Left lung (tissue), 10 donors: ENCODE measurements around the gene GMDS. TPM values are rescaled to one million over a fixed set of nuclear protein-coding genes. Genes with fewer than 3 reads are reported as not detected.

Experiments
- ATAC-seq: fragments of 200-7000 bp; cut with Tn5 transposase; one replicate; pipeline ENCODE4 v1.9.1; 2020; ENCODE audit warnings: moderate library complexity
- DNase-seq, 4 donors: peaks; one replicate each; pipeline ENCODE4 v3.0.0-alpha.2; 2013 to 2020
- H3K27ac ChIP-seq, 2 donors: fragments of 200-600 bp; sonication (generic) in 1 of 2; one replicate each; pipeline versions ENCODE4 v1.5.0 to v1.8.0; 2020 to 2021
- H3K27me3 ChIP-seq, 2 donors: fragments of 200-600 bp; sonication (generic) in 1 of 2; one replicate each; pipeline versions ENCODE4 v1.5.0 to v1.8.0; 2020 to 2021
- H3K36me3 ChIP-seq, 2 donors: fragments of 200-600 bp; sonication (generic) in 1 of 2; one replicate each; pipeline versions ENCODE4 v1.5.0 to v1.8.0; 2020 to 2021
- H3K4me1 ChIP-seq, 2 donors: fragments of 200-600 bp; one replicate each; pipeline ENCODE4 v1.8.0; 2021
- H3K4me3 ChIP-seq, 2 donors: fragments of 200-600 bp; sonication (generic) in 1 of 2; one replicate each; pipeline versions ENCODE4 v1.5.0 to v1.8.0; 2020 to 2021; ENCODE audit warnings: mild to moderate bottlenecking in 1 of 2
- H3K9me3 ChIP-seq, 2 donors: fragments of 200-600 bp; sonication (generic) in 1 of 2; one replicate each; pipeline versions ENCODE4 v1.5.0 to v1.8.0; 2020 to 2021
- CTCF ChIP-seq, 2 donors: fragments of 200-600 bp; sonication (generic) in 1 of 2; IDR thresholded peaks; one replicate each; pipeline versions ENCODE4 v1.5.0 to v1.8.0; 2021; ENCODE audit warnings: antibody characterized with exemption in 2 of 2
- intact Hi-C, 2 donors: fragments of 100-400 bp; cut with DNase I; formaldehyde crosslinking; loops; one replicate each; pipeline versions ENCODE4 v1.11.2 to v1.14.2; 2022
- polyA plus RNA-seq, 6 donors: library from polyadenylated mRNA; unstranded; fragments of 120-200 nt; gene quantifications; one replicate each; pipeline ENCODE4 v1.2.1, GENCODE V29; 2013; ENCODE audit not compliant: insufficient read length in 6 of 6
- total RNA-seq, 2 donors: library from RNA; stranded (reverse); fragmentation: NEBNext Ultra II Directional; extraction: Animal tissue kit (Norgen Biotek cat#: 25700); gene quantifications; one replicate each; pipeline ENCODE4 v1.2.1, GENCODE V29; 2021
- donor health status: DM: no; HTN: yes; CAD: no.
- donor health status: DM: no; HTN: no; CAD: no.

The GMDS gene
- total and polyA plus RNA-seq, 8 donors, result 16.5 to 25.4 (median 21.2) TPM

- intact Hi-C loops, result no loop called here
- H3K27me3 ChIP-seq, result peaks cover 77 to 89% of the 10 kb centered on the region in 2 donors
- ATAC-seq (peak; percentile 72), DNase-seq (peak in 2 of 4 donors; percentile 40 to 81)
- peak overlapping the region; percentile 28 to 48 for H3K4me3 ChIP-seq
- H3K4me1 ChIP-seq, result peaks cover 17 to 24% of the 10 kb centered on the region in 2 donors
- H3K9me3 ChIP-seq, result no peaks in the 10 kb centered on the region
- H3K36me3 ChIP-seq, result peaks cover 0 to 6% of the 10 kb centered on the region in 2 donors
- H3K27ac ChIP-seq, result no peak overlapping the region
- TF ChIP-seq CTCF (IDR thresholded peaks at IDR 0.05), result no peak
Measured at GRCh38 chr6:1624851-1625781, 620.3 kb downstream of the GMDS start.

- Histone ChIP-seq H3K27me3 (peaks cover 86 to 98% of the 10 kb centered on the region in 2 donors), H3K9me3 (no peaks in the 10 kb centered on the region), H3K36me3 (peaks cover 0 to 6% of the 10 kb centered on the region in 2 donors), H3K27ac (no peak overlapping the region), H3K4me3 (peak overlapping the region; percentile 28 to 48), H3K4me1 (peaks cover 23 to 32% of the 10 kb centered on the region in 2 donors)
- ATAC-seq (peak; percentile 15), DNase-seq (peak in 2 of 4 donors; percentile 26 to 73)
- no peak for TF ChIP-seq CTCF (IDR thresholded peaks at IDR 0.05)
- intact Hi-C loops, result no loop called here
Measured at GRCh38 chr6:1624058-1624850, 621.2 kb downstream of the GMDS start.

GRCh38 chr6:1623769-1624057 is 621.7 kb downstream of the GMDS start:
- Histone ChIP-seq H3K36me3 (peaks cover 0 to 6% of the 10 kb centered on the region in 2 donors), H3K4me1 (peaks cover 23 to 32% of the 10 kb centered on the region in 2 donors), H3K9me3 (no peaks in the 10 kb centered on the region), H3K4me3 (no peak overlapping the region), H3K27me3 (peaks cover 86 to 100% of the 10 kb centered on the region in 2 donors), H3K27ac (no peak overlapping the region)
- no peak for ATAC-seq
- no peak for DNase-seq
- intact Hi-C loops, result no loop called here
- no peak for TF ChIP-seq CTCF (IDR thresholded peaks at IDR 0.05)

- Histone ChIP-seq H3K4me3 (no peak overlapping the region), H3K27ac (no peak overlapping the region), H3K27me3 (peaks cover 84 to 100% of the 10 kb centered on the region in 2 donors), H3K36me3 (peaks cover 0 to 6% of the 10 kb centered on the region in 2 donors), H3K4me1 (peaks cover 23 to 32% of the 10 kb centered on the region in 2 donors), H3K9me3 (no peaks in the 10 kb centered on the region)
- TF ChIP-seq CTCF (IDR thresholded peaks at IDR 0.05), result no peak
- intact Hi-C loops, result no loop called here
- no peak for DNase-seq
- ATAC-seq, result peak; percentile 22
Measured at GRCh38 chr6:1622851-1623768, 622.3 kb downstream of the GMDS start.
